Osteoblast (primary cell): ENCODE measurements around the gene DBX1. TPM values are rescaled to one million over a fixed set of nuclear protein-coding genes. Genes with fewer than 3 reads are reported as not detected.
"Not testable (repeated sequence)": the region's sequence is repeated elsewhere in the genome, so short reads cannot be mapped to it uniquely, and the experiment has no call there.

Experiments
- DNase-seq: peaks from one replicate; pipeline ENCODE4 v3.0.0; 2011; ENCODE audit warnings: low spot score, mixed read lengths; ENCODE audit not compliant: insufficient read length; ENCODE audit errors: missing footprints
- H2AFZ ChIP-seq: 2 replicates; pipeline ENCODE4 v1.6.0; 2011; ENCODE audit warnings: mild to moderate bottlenecking, low read length
- H3K27ac ChIP-seq: 2 replicates; pipeline ENCODE4 v1.5.1; 2011; ENCODE audit warnings: mild to moderate bottlenecking, low read depth, low read length, moderate library complexity
- H3K27me3 ChIP-seq: 2 replicates; pipeline ENCODE4 v1.6.0; 2012; ENCODE audit warnings: mild to moderate bottlenecking, control low read depth, inconsistent platforms, low read length, moderate library complexity; ENCODE audit not compliant: insufficient read depth
- H3K36me3 ChIP-seq: 2 replicates; pipeline ENCODE4 v1.5.1; 2011; ENCODE audit warnings: mild to moderate bottlenecking, low read length, control low read depth, moderate library complexity; ENCODE audit not compliant: insufficient read depth
- H3K4me1 ChIP-seq: 2 replicates; pipeline ENCODE4 v1.5.1; 2011; ENCODE audit warnings: mild to moderate bottlenecking, low read length, control low read depth, moderate library complexity; ENCODE audit not compliant: insufficient read depth
- H3K4me2 ChIP-seq: 2 replicates; pipeline ENCODE4 v1.6.0; 2011; ENCODE audit warnings: mild to moderate bottlenecking, low read length; ENCODE audit not compliant: insufficient read depth
- H3K4me3 ChIP-seq: fragments of 200-600 bp; sonication (generic); 3 replicates; pipeline ENCODE4 v1.5.1; 2012; ENCODE audit warnings: mild to moderate bottlenecking, low read length, inconsistent platforms; ENCODE audit not compliant: insufficient read depth
- H3K79me2 ChIP-seq: 2 replicates; pipeline ENCODE4 v1.6.0; 2012; ENCODE audit warnings: mild to moderate bottlenecking, low read length, control low read depth, inconsistent platforms; ENCODE audit not compliant: insufficient read depth
- H3K9me3 ChIP-seq: 2 replicates; pipeline ENCODE4 v1.5.1; 2011; ENCODE audit warnings: low read depth, low read length, control low read depth
- H4K20me1 ChIP-seq: 2 replicates; pipeline ENCODE4 v1.6.0; 2012; ENCODE audit warnings: mild to moderate bottlenecking, low read length, control low read depth; ENCODE audit not compliant: insufficient read depth
- CTCF ChIP-seq: IDR thresholded peaks from 2 replicates; pipeline ENCODE4 v1.5.1; 2011; ENCODE audit warnings: mild to moderate bottlenecking, low read depth, low read length, moderate library complexity; ENCODE audit errors: extremely low read depth
- total RNA-seq: library from RNA; depleted of rRNA; stranded (reverse); fragments of >200 nt; gene quantifications from 2 replicates; pipeline ENCODE4 v1.2.3, GENCODE V29; 2012

Gene DBX1
- total RNA-seq, 1 donor, result not detected

GRCh38 chr11:20132667-20133039, 27.6 kb downstream of the DBX1 start:
- Histone ChIP-seq H3K27ac (no peak overlapping the region), H3K79me2 (no peaks in the 10 kb centered on the region), H3K4me2 (peak overlapping the region; percentile 81), H3K27me3 (no peaks in the 10 kb centered on the region), H3K4me3 (peak overlapping the region; percentile 71), H2AFZ (peak overlapping the region; percentile 93), H3K36me3 (no peaks in the 10 kb centered on the region), H3K9me3 (no peaks in the 10 kb centered on the region), H3K4me1 (no peaks in the 10 kb centered on the region), H4K20me1 (no peaks in the 10 kb centered on the region)
- no peak for DNase-seq
- no peak for TF ChIP-seq CTCF

GRCh38 chr11:20131788-20132666, 28.2 kb downstream of the DBX1 start:
- no peaks in the 10 kb centered on the region for H4K20me1 ChIP-seq
- H3K79me2 ChIP-seq, result no peaks in the 10 kb centered on the region
- H3K36me3 ChIP-seq, result no peaks in the 10 kb centered on the region
- peak overlapping the region; percentile 71 for H3K4me3 ChIP-seq
- no peaks in the 10 kb centered on the region for H3K9me3 ChIP-seq
- H2AFZ ChIP-seq, result peak overlapping the region; percentile 93
- no peaks in the 10 kb centered on the region for H3K27me3 ChIP-seq
- TF ChIP-seq CTCF, result peak; percentile 91
- no peak overlapping the region for H3K27ac ChIP-seq
- DNase-seq, result peak; percentile 65
- peak overlapping the region; percentile 81 for H3K4me2 ChIP-seq
- H3K4me1 ChIP-seq, result no peaks in the 10 kb centered on the region

GRCh38 chr11:20129665-20130064, 30.6 kb downstream of the DBX1 start:
- DNase-seq, result no peak
- H3K4me2 ChIP-seq, result no peak overlapping the region
- no peaks in the 10 kb centered on the region for H3K27me3 ChIP-seq
- H3K9me3 ChIP-seq, result no peaks in the 10 kb centered on the region
- H3K4me3 ChIP-seq, result no peak overlapping the region
- H3K4me1 ChIP-seq, result peaks cover 7% of the 10 kb centered on the region
- H3K79me2 ChIP-seq, result no peaks in the 10 kb centered on the region
- no peaks in the 10 kb centered on the region for H4K20me1 ChIP-seq
- H3K36me3 ChIP-seq, result no peaks in the 10 kb centered on the region
- H3K27ac ChIP-seq, result no peak overlapping the region
- H2AFZ ChIP-seq, result no peak overlapping the region
- no peak for TF ChIP-seq CTCF

- not testable (repeated sequence) for DNase-seq, H3K36me3 ChIP-seq, H3K4me2 ChIP-seq, H3K9me3 ChIP-seq, H3K4me1 ChIP-seq, H2AFZ ChIP-seq, H3K27me3 ChIP-seq, H3K4me3 ChIP-seq, H3K79me2 ChIP-seq, H3K27ac ChIP-seq, H4K20me1 ChIP-seq
These were observed 31.8 kb downstream of the DBX1 start for GRCh38 chr11:20128528-20128825.
